GM12878 (cell line): ENCODE data around the gene CACNA2D2. TPM values are rescaled to one million over a fixed set of nuclear protein-coding genes. Genes with fewer than 3 reads are reported as not detected.

Experiments
- ATAC-seq: fragments of 200-7000 bp; cut with Tn5 transposase; 3 replicates; pipeline ENCODE4 v1.9.1; 2020; ENCODE audit warnings: mild to moderate bottlenecking, moderate library complexity
- BruUV-seq: library from RNA; stranded (reverse); fragments of 400-500 nt; replicated peaks from 2 replicates; lab custom pipeline; 2021; lab: Mats Ljungman, UMichigan
- CTCF ChIA-PET: fragments of 300-600 bp; sonication (Branson Sonifier 250); formaldehyde crosslinking; extraction: SDS; loops from one replicate; lab custom pipeline; 2021; ENCODE audit warnings: inconsistent platforms; lab: Yijun Ruan, JAX
- POLR2A ChIA-PET: fragments of 350-600 bp; formaldehyde crosslinking; extraction: SDS; loops from one replicate; lab custom pipeline; 2021; ENCODE audit warnings: inconsistent platforms; lab: Charles Lee
- RAD21 ChIA-PET: fragments of 300-600 bp; sonication (Branson Sonifier 250); formaldehyde crosslinking; loops from one replicate; lab custom pipeline; 2023; ENCODE audit warnings: antibody characterized with exemption; ENCODE audit not compliant: unreplicated experiment; lab: Charles Lee
- SMC1A ChIA-PET: fragments of 300-600 bp; sonication (Branson Sonifier 250); formaldehyde crosslinking; loops from one replicate; lab custom pipeline; 2023; ENCODE audit not compliant: unreplicated experiment, uncharacterized antibody; lab: Charles Lee
- DNase-seq: peaks from one replicate; pipeline ENCODE4 v3.0.0-alpha.2; 2011; ENCODE audit warnings: low read depth, low spot score
- FAIRE-seq: peaks from 3 replicates; lab custom pipeline; 2011; peaks lifted over from hg19 to GRCh38; lab: Jason Lieb, UNC
- H2AFZ ChIP-seq: 2 replicates; pipeline ENCODE4 v1.6.0; 2011; ENCODE audit warnings: low read depth, low read length, control low read depth; ENCODE audit not compliant: control insufficient read depth
- H3K27ac ChIP-seq: 2 replicates; pipeline ENCODE4 v1.5.1; 2011; ENCODE audit warnings: control low read depth; ENCODE audit not compliant: control insufficient read depth, insufficient read depth
- H3K27me3 ChIP-seq, 2 experiments: replicated peaks in 1 of 2; 2 replicates each; pipeline versions ENCODE4 v1.6.0 to v1.6.1; 2011; ENCODE audit warnings: low read length in 1 of 2; ENCODE audit not compliant: control insufficient read depth in 2 of 2, insufficient read depth in 2 of 2
- H3K36me3 ChIP-seq, 2 experiments: 2 replicates each; pipeline ENCODE4 v1.5.1; 2011; ENCODE audit warnings: low read length in 1 of 2; ENCODE audit not compliant: control insufficient read depth in 2 of 2, insufficient read depth in 2 of 2
- H3K4me1 ChIP-seq: 2 replicates; pipeline ENCODE4 v1.6.1; 2011; ENCODE audit warnings: mild to moderate bottlenecking, low read length, moderate library complexity, mixed read lengths; ENCODE audit not compliant: control insufficient read depth, insufficient read depth
- H3K4me2 ChIP-seq: 2 replicates; pipeline ENCODE4 v1.6.0; 2011; ENCODE audit warnings: control low read depth; ENCODE audit not compliant: control insufficient read depth, insufficient read depth
- H3K4me3 ChIP-seq: fragments of 200-600 bp; sonication (generic); 2 replicates; pipeline ENCODE4 v1.5.1; 2016
- H3K79me2 ChIP-seq: 2 replicates; pipeline ENCODE4 v1.6.0; 2011; ENCODE audit warnings: low read length; ENCODE audit not compliant: control insufficient read depth, insufficient read depth
- H3K9ac ChIP-seq: 2 replicates; pipeline ENCODE4 v1.8.0; 2011; ENCODE audit warnings: low read length, control low read depth, mixed read lengths; ENCODE audit not compliant: control insufficient read depth, insufficient read depth
- H3K9me3 ChIP-seq: replicated peaks from 3 replicates; pipeline ENCODE4 v1.5.1; 2011; ENCODE audit warnings: mild to moderate bottlenecking, low read length; ENCODE audit not compliant: control insufficient read depth, insufficient read depth
- H4K20me1 ChIP-seq: 2 replicates; pipeline ENCODE4 v1.6.0; 2011; ENCODE audit not compliant: control insufficient read depth, insufficient read depth
- BHLHE40 ChIP-seq, 2 experiments: fragments of 450-650 bp in 1 of 2; IDR thresholded peaks; 2 replicates each; pipeline ENCODE4 v1.6.1; 2011 to 2017; ENCODE audit warnings: low read depth in 2 of 2, borderline replicate concordance in 1 of 2, improper control_type of control experiment in 1 of 2, low read length in 1 of 2, mild to moderate bottlenecking in 1 of 2
- ELK1 ChIP-seq: IDR thresholded peaks from 2 replicates; pipeline ENCODE4 v1.6.1; 2012; ENCODE audit warnings: low read depth, low read length, improper control_type of control experiment
- MEF2B ChIP-seq: fragments of 450-650 bp; IDR thresholded peaks from 2 replicates; pipeline ENCODE4 v1.6.1; 2018; ENCODE audit warnings: mild to moderate bottlenecking, moderate library complexity; ENCODE audit not compliant: partially characterized antibody, poor library complexity, severe bottlenecking
- MLLT1 ChIP-seq: fragments of 450-650 bp; IDR thresholded peaks from 2 replicates; pipeline ENCODE4 v1.6.1; 2016; ENCODE audit warnings: mild to moderate bottlenecking
- NBN ChIP-seq: fragments of 450-650 bp; IDR thresholded peaks from 2 replicates; pipeline ENCODE4 v1.6.1; 2016
- NRF1 ChIP-seq: conservative IDR thresholded peaks from 2 replicates; pipeline ENCODE4 v1.6.1; 2011; ENCODE audit warnings: mild to moderate bottlenecking, low read depth, low read length, improper control_type of control experiment
- RELB ChIP-seq: fragments of 450-650 bp; IDR thresholded peaks from 2 replicates; pipeline ENCODE4 v1.6.1; 2017; ENCODE audit warnings: low read depth, mild to moderate bottlenecking, moderate library complexity
- YY1 ChIP-seq: IDR thresholded peaks from 2 replicates; pipeline ENCODE4 v1.6.1; 2011; ENCODE audit warnings: low read depth, mild to moderate bottlenecking, low read length
- WGBS: methylation state at CpG from one replicate; pipeline ENCODE4 v1.1.6; 2016; ENCODE audit warnings: low lambda C conversion rate; ENCODE audit not compliant: insufficient replicate concordance, insufficient coverage; ENCODE audit errors: missing lambda C conversion rate; 5-methylcytosine and 5-hydroxymethylcytosine counted together
- in situ Hi-C: fragments of 300-500 bp; cut with MboI; formaldehyde crosslinking; loops from 9 replicates; pipeline ENCODE4 v1.14.3; 2018; ENCODE audit warnings: mixed read lengths
- intact Hi-C: fragments of 100-400 bp; cut with micrococcal nuclease; formaldehyde crosslinking; loops from one replicate; pipeline ENCODE4 v1.14.2; 2022; ENCODE audit not compliant: unreplicated experiment
- polyA plus RNA-seq, 11 experiments: library from polyadenylated mRNA; depleted of rRNA in 4 of 11; unstranded in 6 of 11; stranded (reverse) in 5 of 11; fragments of >200 nt; fragmentation: Nextera tagmentation in 4 of 11; fragmentation: Illumina TruSeq in 1 of 11; extraction: Ambion mirVana in 4 of 11; extraction: Trizol in 1 of 11; gene quantifications; 1 replicate in 1 of 11; 2 replicates in 10 of 11; pipeline versions ENCODE4 v1.2.1 to v1.2.3, GENCODE V29; 2011 to 2016; ENCODE audit warnings: inconsistent platforms in 2 of 11, missing spikeins in 2 of 11, low read depth in 1 of 11
- total RNA-seq, 4 experiments: library from RNA; depleted of rRNA in 3 of 4; stranded (reverse); fragments of >200 nt in 3 of 4; fragmentation: Illumina TruSeq in 1 of 4; extraction: Trizol in 1 of 4; gene quantifications; 2 replicates each; pipeline versions ENCODE4 v1.2.1 to v1.2.3, GENCODE V29; 2013 to 2021

CACNA2D2 gene
- total and polyA plus RNA-seq, 10 of the 15 experiments (the other 5 are each of a cell fraction or from before 2014, with no cell fraction given), result 0.03 to 0.07 TPM; not detected in 8

GRCh38 chr3:50450209-50450921 lies 53.1 kb downstream of the CACNA2D2 start:
- TF ChIP-seq ELK1, result no peak
- ChIA-PET CTCF (no interaction called here), RAD21 (no interaction called here), SMC1A (no interaction called here), POLR2A (no interaction called here)
- no peak for FAIRE-seq
- no peak for DNase-seq
- no peaks in the 10 kb centered on the region for H3K36me3 ChIP-seq
- H3K4me2 ChIP-seq, result no peak overlapping the region
- BruUV-seq, result no TSS peak
- in situ Hi-C loops (no loop called here), intact Hi-C loops (no loop called here)
- no peak for ATAC-seq
- peaks cover 0 to 2% of the 10 kb centered on the region in 2 experiments; a peak in 2 of 4 replicates for H3K27me3 ChIP-seq
- H2AFZ ChIP-seq, result no peak overlapping the region
- WGBS, result 20% methylated on average over 25 of the region's 29 CpGs
- no peaks in the 10 kb centered on the region for H3K79me2 ChIP-seq
- no peak overlapping the region for H3K9ac ChIP-seq
- no peaks in the 10 kb centered on the region for H3K9me3 ChIP-seq
- H3K27ac ChIP-seq, result no peak overlapping the region
- H4K20me1 ChIP-seq, result no peaks in the 10 kb centered on the region
- no peak overlapping the region for H3K4me3 ChIP-seq
- H3K4me1 ChIP-seq, result no peaks in the 10 kb centered on the region

- H4K20me1 ChIP-seq, result no peaks in the 10 kb centered on the region
- H3K27me3 ChIP-seq, result peaks cover 2 to 3% of the 10 kb centered on the region in 2 experiments; a peak in 2 of 4 replicates
- ATAC-seq, result no peak
- H3K9me3 ChIP-seq, result no peaks in the 10 kb centered on the region
- no peak for FAIRE-seq
- ChIA-PET CTCF (no interaction called here), RAD21 (no interaction called here), POLR2A (no interaction called here), SMC1A (no interaction called here)
- no peaks in the 10 kb centered on the region for H3K36me3 ChIP-seq
- BruUV-seq, result no TSS peak
- in situ Hi-C loops, result no loop called here
- H2AFZ ChIP-seq, result no peak overlapping the region
- H3K4me3 ChIP-seq, result no peak overlapping the region
- no peaks in the 10 kb centered on the region for H3K4me1 ChIP-seq
- intact Hi-C loops, result no loop called here
- no peak overlapping the region for H3K27ac ChIP-seq
- DNase-seq, result no peak
- 19% methylated on average over 13 of the region's 13 CpGs for WGBS
- H3K9ac ChIP-seq, result no peak overlapping the region
- no peak overlapping the region for H3K4me2 ChIP-seq
- no peaks in the 10 kb centered on the region for H3K79me2 ChIP-seq
- TF ChIP-seq RELB (no peak), MEF2B (no peak), NBN (no peak), YY1 (no peak), BHLHE40 (IDR thresholded peaks at IDR 0.05; ENCODE audit: borderline replicate concordance in 1 of 2, low read depth in 2 of 2, low read length in 1 of 2) (no peak), MLLT1 (no peak), NRF1 (no peak)
These were observed 54.5 kb downstream of the CACNA2D2 start for GRCh38 chr3:50448752-50449539.
